Liver (tissue), 3 donors: ENCODE results near the gene ALDH1L1.

Experiments
- EGR1 ChIP-seq, 2 donors: IDR thresholded peaks; 2 replicates each; pipeline ENCODE4 v1.6.1; 2016 to 2018; ENCODE audit warnings: antibody characterized with exemption in 2 of 2, low read depth in 2 of 2
- TAF1 ChIP-seq: conservative IDR thresholded peaks from 2 replicates; pipeline ENCODE4 v1.6.1; 2016; ENCODE audit warnings: antibody characterized with exemption, mild to moderate bottlenecking
- TF ChIP-seq, protein P1 (sequence below): IDR thresholded peaks from 2 replicates; pipeline ENCODE4 v1.6.1; 2016; ENCODE audit warnings: antibody characterized with exemption
- TF ChIP-seq, protein P2 (sequence below): fragments of 150-350 bp; IDR thresholded peaks from 2 replicates; pipeline ENCODE4 v1.5.1; 2017; ENCODE audit warnings: improper control_type of control experiment, low read depth, low read length; ENCODE audit not compliant: missing input control
- TF ChIP-seq, protein P3 (sequence below): IDR thresholded peaks from 2 replicates; pipeline ENCODE4 v1.6.1; 2016; ENCODE audit warnings: antibody characterized with exemption
- TF ChIP-seq, protein P4 (sequence below): IDR thresholded peaks from 2 replicates; pipeline ENCODE4 v1.6.1; 2016; ENCODE audit warnings: antibody characterized with exemption
- donor health status: healthy.
- donor health status: healthy.

DNA sequence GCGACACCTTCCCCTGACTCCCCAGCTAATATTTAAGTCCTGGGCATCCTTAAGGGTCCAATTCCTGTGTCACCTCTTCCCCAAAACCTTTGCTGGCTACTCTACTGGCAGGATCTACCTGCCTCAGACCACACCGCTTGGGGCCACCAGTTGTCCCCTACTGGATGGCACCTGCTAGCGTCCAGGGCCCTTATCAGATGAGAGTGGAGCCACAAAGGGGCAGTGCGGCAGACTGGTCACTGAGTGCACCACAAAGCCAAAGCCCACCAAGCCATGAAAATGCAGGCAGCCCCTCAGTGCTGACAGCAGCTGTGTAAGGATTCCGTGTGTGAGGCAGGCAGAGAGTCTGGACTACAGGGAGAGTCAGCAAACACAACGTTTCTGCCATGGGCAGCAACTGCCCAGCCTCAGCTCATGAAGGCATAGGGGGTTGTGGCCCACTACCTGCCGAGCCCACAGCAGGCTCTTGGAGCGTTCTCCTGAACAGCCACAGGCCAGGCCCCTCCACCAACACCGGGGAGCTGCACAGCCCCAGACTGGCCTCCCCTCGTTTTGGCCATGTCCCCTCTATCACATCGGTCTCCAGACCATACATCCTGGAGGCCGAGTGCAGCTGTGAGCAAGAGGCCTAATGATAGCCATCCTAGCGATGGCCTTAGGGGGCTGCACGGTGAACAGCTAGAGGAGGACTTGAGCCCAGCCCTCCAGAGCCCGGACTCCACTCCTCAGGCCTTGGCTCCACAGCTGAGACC lies 32.3 kb downstream of the ALDH1L1 start:
- no peak for TF ChIP-seq TAF1
- TF ChIP-seq, protein P1, sequence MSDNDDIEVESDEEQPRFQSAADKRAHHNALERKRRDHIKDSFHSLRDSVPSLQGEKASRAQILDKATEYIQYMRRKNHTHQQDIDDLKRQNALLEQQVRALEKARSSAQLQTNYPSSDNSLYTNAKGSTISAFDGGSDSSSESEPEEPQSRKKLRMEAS: no peak
- no peak for TF ChIP-seq EGR1 (IDR thresholded peaks at IDR 0.05; ENCODE audit: low read depth in 2 of 2)
- TF ChIP-seq, protein P2, sequence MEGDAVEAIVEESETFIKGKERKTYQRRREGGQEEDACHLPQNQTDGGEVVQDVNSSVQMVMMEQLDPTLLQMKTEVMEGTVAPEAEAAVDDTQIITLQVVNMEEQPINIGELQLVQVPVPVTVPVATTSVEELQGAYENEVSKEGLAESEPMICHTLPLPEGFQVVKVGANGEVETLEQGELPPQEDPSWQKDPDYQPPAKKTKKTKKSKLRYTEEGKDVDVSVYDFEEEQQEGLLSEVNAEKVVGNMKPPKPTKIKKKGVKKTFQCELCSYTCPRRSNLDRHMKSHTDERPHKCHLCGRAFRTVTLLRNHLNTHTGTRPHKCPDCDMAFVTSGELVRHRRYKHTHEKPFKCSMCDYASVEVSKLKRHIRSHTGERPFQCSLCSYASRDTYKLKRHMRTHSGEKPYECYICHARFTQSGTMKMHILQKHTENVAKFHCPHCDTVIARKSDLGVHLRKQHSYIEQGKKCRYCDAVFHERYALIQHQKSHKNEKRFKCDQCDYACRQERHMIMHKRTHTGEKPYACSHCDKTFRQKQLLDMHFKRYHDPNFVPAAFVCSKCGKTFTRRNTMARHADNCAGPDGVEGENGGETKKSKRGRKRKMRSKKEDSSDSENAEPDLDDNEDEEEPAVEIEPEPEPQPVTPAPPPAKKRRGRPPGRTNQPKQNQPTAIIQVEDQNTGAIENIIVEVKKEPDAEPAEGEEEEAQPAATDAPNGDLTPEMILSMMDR: no peak
- TF ChIP-seq, protein P3, sequence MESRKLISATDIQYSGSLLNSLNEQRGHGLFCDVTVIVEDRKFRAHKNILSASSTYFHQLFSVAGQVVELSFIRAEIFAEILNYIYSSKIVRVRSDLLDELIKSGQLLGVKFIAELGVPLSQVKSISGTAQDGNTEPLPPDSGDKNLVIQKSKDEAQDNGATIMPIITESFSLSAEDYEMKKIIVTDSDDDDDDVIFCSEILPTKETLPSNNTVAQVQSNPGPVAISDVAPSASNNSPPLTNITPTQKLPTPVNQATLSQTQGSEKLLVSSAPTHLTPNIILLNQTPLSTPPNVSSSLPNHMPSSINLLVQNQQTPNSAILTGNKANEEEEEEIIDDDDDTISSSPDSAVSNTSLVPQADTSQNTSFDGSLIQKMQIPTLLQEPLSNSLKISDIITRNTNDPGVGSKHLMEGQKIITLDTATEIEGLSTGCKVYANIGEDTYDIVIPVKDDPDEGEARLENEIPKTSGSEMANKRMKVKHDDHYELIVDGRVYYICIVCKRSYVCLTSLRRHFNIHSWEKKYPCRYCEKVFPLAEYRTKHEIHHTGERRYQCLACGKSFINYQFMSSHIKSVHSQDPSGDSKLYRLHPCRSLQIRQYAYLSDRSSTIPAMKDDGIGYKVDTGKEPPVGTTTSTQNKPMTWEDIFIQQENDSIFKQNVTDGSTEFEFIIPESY: no peak
- TF ChIP-seq, protein P4, sequence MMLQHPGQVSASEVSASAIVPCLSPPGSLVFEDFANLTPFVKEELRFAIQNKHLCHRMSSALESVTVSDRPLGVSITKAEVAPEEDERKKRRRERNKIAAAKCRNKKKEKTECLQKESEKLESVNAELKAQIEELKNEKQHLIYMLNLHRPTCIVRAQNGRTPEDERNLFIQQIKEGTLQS: no peak
